Measurements from ENCODE around the gene KCNAB1.
A peak's percentile ranks its signal among the peaks of the same experiment; 100 is the strongest.

KCNAB1 gene

DNA sequence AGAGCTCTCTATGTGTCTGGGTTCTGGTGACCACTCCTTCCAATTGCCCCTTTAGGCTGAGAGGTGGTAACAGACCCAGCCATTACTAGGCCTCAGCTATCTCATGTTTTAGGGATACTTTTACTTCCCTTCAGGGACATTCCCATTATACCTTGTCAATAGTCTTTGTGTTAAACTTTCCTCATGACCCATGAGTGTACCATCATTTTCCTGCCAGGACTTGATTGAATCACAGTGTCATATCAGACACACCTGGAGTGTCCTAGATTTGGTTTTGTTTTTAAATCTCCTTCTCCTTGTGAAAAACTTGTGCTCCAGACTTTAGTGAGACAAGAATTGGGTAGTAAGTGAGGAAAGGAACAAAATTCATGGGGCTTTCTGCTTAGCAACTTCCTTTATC lies 136.6 kb downstream of the KCNAB1 start:
- no peaks in the 10 kb centered on the region for H3K36me3 ChIP-seq (ENCODE audit: insufficient read depth, low read length)
- H3F3A ChIP-seq (ENCODE audit: low read depth), result no peaks in the 10 kb centered on the region
- no peaks in the 10 kb centered on the region for H3K9me2 ChIP-seq (replicated peaks; ENCODE audit: low read depth, low read length)
- H2AFZ ChIP-seq (ENCODE audit: low read length), result peak overlapping the region; percentile 12; the same call in 1 of the 2 replicates
- no peaks in the 10 kb centered on the region for H4K20me1 ChIP-seq (ENCODE audit: insufficient read depth, low read length, poor library complexity, severe bottlenecking)
- no peaks in the 10 kb centered on the region for H3K79me2 ChIP-seq (ENCODE audit: insufficient read depth, low read length)
- no peaks in the 10 kb centered on the region for H3K9me3 ChIP-seq (ENCODE audit: insufficient read depth, low read depth, low read length)
- H3K27me3 ChIP-seq (ENCODE audit: insufficient read depth, low read length, poor library complexity, severe bottlenecking), result no peaks in the 10 kb centered on the region
- no peak overlapping the region for H3K4me2 ChIP-seq (ENCODE audit: low read depth, low read length, poor library complexity, severe bottlenecking)
- no peak overlapping the region for H3K4me3 ChIP-seq (ENCODE audit: low read length, poor library complexity, severe bottlenecking)
- TF ChIP-seq EZH2phosphoT487 (IDR thresholded peaks at IDR 0.05; ENCODE audit: borderline replicate concordance), result no peak
- TF ChIP-seq, protein P1, sequence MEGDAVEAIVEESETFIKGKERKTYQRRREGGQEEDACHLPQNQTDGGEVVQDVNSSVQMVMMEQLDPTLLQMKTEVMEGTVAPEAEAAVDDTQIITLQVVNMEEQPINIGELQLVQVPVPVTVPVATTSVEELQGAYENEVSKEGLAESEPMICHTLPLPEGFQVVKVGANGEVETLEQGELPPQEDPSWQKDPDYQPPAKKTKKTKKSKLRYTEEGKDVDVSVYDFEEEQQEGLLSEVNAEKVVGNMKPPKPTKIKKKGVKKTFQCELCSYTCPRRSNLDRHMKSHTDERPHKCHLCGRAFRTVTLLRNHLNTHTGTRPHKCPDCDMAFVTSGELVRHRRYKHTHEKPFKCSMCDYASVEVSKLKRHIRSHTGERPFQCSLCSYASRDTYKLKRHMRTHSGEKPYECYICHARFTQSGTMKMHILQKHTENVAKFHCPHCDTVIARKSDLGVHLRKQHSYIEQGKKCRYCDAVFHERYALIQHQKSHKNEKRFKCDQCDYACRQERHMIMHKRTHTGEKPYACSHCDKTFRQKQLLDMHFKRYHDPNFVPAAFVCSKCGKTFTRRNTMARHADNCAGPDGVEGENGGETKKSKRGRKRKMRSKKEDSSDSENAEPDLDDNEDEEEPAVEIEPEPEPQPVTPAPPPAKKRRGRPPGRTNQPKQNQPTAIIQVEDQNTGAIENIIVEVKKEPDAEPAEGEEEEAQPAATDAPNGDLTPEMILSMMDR (conservative IDR thresholded peaks at IDR 0.05; ENCODE audit: low read length), result no peak
- no peak overlapping the region for H3K9ac ChIP-seq (ENCODE audit: low read depth, low read length, poor library complexity, severe bottlenecking)
- peaks cover 10% of the 10 kb centered on the region for H3K4me1 ChIP-seq (ENCODE audit: insufficient read depth, low read length, poor library complexity, severe bottlenecking)

DNA sequence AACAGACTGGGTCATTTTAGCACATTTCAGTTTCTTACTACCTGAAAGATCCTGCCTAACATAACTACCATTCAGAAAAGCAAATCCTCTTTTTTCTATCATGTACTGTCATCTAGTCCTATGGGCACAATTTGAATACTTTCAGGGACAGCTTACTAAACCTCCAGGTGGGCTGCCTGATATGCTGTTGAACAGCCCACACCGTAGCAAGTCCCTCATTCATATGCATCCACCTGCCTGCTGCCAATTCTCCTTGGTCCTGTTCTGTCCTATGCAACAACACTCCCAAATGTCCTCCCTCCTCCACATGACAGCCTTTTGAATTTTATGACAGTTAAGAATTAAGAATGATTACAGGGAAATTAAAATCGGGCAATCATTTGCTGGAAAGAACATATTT lies 137.9 kb downstream of the KCNAB1 start:
- Histone ChIP-seq H3F3A (ENCODE audit: low read depth) (no peaks in the 10 kb centered on the region), H3K4me1 (ENCODE audit: insufficient read depth, low read length, poor library complexity, severe bottlenecking) (peaks cover 10% of the 10 kb centered on the region), H3K9me2 (replicated peaks; ENCODE audit: low read depth, low read length) (no peaks in the 10 kb centered on the region), H3K9me3 (ENCODE audit: insufficient read depth, low read depth, low read length) (no peaks in the 10 kb centered on the region), H3K27me3 (ENCODE audit: insufficient read depth, low read length, poor library complexity, severe bottlenecking) (no peaks in the 10 kb centered on the region), H3K36me3 (ENCODE audit: insufficient read depth, low read length) (no peaks in the 10 kb centered on the region), H2AFZ (ENCODE audit: low read length) (no peak overlapping the region), H3K79me2 (ENCODE audit: insufficient read depth, low read length) (no peaks in the 10 kb centered on the region), H3K4me2 (ENCODE audit: low read depth, low read length, poor library complexity, severe bottlenecking) (no peak overlapping the region), H4K20me1 (ENCODE audit: insufficient read depth, low read length, poor library complexity, severe bottlenecking) (no peaks in the 10 kb centered on the region), H3K4me3 (ENCODE audit: low read length, poor library complexity, severe bottlenecking) (no peak overlapping the region), H3K9ac (ENCODE audit: low read depth, low read length, poor library complexity, severe bottlenecking) (no peak overlapping the region)
- TF ChIP-seq, protein P1 (conservative IDR thresholded peaks at IDR 0.05; ENCODE audit: low read length), result no peak
- no peak for TF ChIP-seq EZH2phosphoT487 (IDR thresholded peaks at IDR 0.05; ENCODE audit: borderline replicate concordance)

DNA sequence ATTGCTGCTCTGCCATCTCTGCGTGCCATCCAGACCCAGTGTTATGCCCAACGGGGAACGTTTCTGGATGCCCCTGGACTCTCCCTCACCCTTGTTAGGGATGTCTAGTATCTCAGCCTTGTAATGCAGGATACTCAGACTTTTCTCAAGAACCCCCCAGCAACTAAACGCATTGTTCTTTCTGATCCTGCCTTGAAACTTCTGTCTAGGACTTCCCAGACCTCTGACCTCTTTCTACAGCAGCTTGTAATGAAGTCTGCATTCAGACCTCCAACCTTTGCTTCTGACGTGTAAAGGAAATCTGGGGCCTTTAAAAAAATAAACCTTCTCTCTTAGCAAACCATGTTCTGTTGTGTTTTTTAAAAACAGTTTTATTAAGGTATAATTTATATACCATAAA lies 139.5 kb downstream of the KCNAB1 start:
- H3K4me1 ChIP-seq (ENCODE audit: insufficient read depth, low read length, poor library complexity, severe bottlenecking), result peaks cover 10% of the 10 kb centered on the region
- no peak overlapping the region for H3K4me3 ChIP-seq (ENCODE audit: low read length, poor library complexity, severe bottlenecking)
- no peaks in the 10 kb centered on the region for H3K79me2 ChIP-seq (ENCODE audit: insufficient read depth, low read length)
- no peak overlapping the region for H3K4me2 ChIP-seq (ENCODE audit: low read depth, low read length, poor library complexity, severe bottlenecking)
- H4K20me1 ChIP-seq (ENCODE audit: insufficient read depth, low read length, poor library complexity, severe bottlenecking), result no peaks in the 10 kb centered on the region
- no peaks in the 10 kb centered on the region for H3K9me3 ChIP-seq (ENCODE audit: insufficient read depth, low read depth, low read length)
- TF ChIP-seq EZH2phosphoT487 (IDR thresholded peaks at IDR 0.05; ENCODE audit: borderline replicate concordance), result no peak
- no peak overlapping the region for H3K9ac ChIP-seq (ENCODE audit: low read depth, low read length, poor library complexity, severe bottlenecking)
- H3F3A ChIP-seq (ENCODE audit: low read depth), result no peaks in the 10 kb centered on the region
- H3K27me3 ChIP-seq (ENCODE audit: insufficient read depth, low read length, poor library complexity, severe bottlenecking), result no peaks in the 10 kb centered on the region
- no peak overlapping the region for H2AFZ ChIP-seq (ENCODE audit: low read length)
- no peaks in the 10 kb centered on the region for H3K9me2 ChIP-seq (replicated peaks; ENCODE audit: low read depth, low read length)
- H3K36me3 ChIP-seq (ENCODE audit: insufficient read depth, low read length), result no peaks in the 10 kb centered on the region

DNA sequence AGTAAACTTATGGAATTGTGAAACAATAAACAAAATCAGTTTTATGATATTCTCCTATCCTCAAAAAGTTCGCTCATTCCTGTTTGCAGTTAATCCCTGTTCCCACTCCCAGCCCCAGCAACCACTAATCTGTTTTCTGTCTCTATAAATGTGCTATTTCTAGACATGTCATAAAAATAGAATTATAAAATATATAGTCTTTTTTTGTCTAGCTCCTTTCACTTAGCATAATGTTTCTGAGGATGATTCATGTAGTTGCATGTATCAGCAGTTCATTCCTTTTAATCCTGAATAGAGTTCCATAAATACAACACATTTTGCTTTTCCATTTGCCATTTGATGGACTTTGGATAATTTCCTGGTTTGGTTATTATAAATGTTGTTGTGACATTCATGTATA lies 140.0 kb downstream of the KCNAB1 start:
- Histone ChIP-seq H3K9ac (ENCODE audit: low read depth, low read length, poor library complexity, severe bottlenecking) (no peak overlapping the region), H3F3A (ENCODE audit: low read depth) (no peaks in the 10 kb centered on the region), H4K20me1 (ENCODE audit: insufficient read depth, low read length, poor library complexity, severe bottlenecking) (no peaks in the 10 kb centered on the region), H2AFZ (ENCODE audit: low read length) (no peak overlapping the region), H3K9me3 (ENCODE audit: insufficient read depth, low read depth, low read length) (no peaks in the 10 kb centered on the region), H3K36me3 (ENCODE audit: insufficient read depth, low read length) (no peaks in the 10 kb centered on the region), H3K79me2 (ENCODE audit: insufficient read depth, low read length) (no peaks in the 10 kb centered on the region), H3K9me2 (replicated peaks; ENCODE audit: low read depth, low read length) (no peaks in the 10 kb centered on the region), H3K27me3 (ENCODE audit: insufficient read depth, low read length, poor library complexity, severe bottlenecking) (no peaks in the 10 kb centered on the region), H3K4me3 (ENCODE audit: low read length, poor library complexity, severe bottlenecking) (no peak overlapping the region), H3K4me1 (ENCODE audit: insufficient read depth, low read length, poor library complexity, severe bottlenecking) (peaks cover 10% of the 10 kb centered on the region), H3K4me2 (ENCODE audit: low read depth, low read length, poor library complexity, severe bottlenecking) (no peak overlapping the region)
- no peak for TF ChIP-seq EZH2phosphoT487 (IDR thresholded peaks at IDR 0.05; ENCODE audit: borderline replicate concordance)
- TF ChIP-seq, protein P1 (conservative IDR thresholded peaks at IDR 0.05; ENCODE audit: low read length), result no peak

All from Loucy (cell line).